ENCODE data around the gene SPINK5.

SPINK5 gene

DNA sequence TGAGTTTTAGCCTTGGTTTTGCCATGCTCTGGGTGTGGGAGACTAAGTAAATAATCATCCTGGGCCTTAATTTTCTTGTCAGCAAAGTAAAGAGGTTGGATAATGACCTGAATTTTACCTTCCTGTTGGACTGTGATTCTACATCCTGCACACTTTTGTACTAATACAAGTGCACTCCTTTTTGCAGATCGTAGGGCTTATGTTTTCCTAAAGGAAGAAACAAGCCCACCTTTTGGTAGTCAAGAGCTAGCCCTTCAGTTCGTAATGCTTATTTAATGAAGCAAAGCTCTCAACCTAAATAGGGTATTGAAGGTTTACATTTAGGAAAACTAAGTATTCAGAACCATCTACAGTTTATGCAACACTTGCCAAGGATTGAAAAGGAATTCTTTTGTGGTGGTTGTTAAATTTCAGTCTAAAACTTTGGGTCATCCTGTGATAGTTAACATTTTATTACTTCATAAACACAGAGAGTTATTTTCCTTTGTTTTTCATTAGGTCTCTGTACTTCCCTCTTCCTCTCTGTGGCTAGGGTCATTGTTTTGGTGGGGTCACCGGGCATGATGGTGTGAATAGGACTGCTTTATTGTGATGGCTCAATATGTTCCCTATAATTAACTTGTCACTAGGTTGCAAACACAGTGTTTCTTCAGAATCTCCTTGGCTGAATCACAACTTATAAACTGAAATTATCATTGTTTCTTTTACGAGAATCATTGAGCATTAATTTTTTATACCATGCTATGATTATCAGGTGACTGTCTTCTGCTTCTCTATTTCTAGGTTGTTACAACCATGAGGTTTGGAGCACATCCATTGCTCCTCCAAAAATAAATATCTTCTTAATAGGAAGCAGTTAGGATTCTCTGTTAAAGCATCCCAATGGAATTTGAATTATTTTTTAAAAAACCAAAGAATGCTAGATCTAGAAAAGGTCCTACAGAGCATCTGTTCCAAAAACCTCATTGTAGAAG is 28.5 kb downstream of the SPINK5 start:
- no peak for DNase-seq

DNA sequence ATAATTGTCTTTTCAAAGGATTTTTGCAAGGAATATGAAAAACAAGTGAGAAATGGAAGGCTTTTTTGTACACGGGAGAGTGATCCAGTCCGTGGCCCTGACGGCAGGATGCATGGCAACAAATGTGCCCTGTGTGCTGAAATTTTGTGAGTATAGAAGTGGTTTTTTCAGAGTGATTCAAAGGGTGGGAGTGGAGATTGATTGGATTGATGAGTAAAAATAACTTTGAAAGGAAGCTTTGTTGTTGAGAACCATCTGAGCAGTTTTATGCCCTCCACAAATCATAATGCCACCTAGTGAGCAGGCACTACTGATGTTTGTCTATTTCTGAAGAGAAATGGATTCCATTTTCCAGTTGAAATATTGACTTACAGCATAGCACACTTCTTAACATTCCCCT is 30.6 kb downstream of the SPINK5 start:
- DNase-seq, result no peak

DNA sequence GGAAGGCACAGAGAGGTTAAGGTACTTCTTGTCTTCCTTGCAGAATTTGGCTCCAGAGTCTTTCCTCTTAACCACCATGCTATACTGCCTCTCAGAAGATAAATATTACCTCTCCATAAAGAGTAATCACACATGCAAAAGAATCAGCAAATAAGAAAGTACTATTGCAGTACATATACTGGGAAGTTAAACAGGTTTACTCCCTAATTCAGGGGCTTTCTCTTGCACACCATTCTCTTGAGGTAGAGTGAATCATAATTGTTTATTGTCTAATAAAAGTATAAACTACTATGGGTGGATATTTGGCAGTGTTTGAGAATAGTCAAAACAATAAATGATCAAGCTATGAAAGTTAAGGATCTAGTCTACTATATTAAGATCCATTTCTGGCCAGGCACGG is 40.4 kb downstream of the SPINK5 start:
- DNase-seq, result no peak

DNA sequence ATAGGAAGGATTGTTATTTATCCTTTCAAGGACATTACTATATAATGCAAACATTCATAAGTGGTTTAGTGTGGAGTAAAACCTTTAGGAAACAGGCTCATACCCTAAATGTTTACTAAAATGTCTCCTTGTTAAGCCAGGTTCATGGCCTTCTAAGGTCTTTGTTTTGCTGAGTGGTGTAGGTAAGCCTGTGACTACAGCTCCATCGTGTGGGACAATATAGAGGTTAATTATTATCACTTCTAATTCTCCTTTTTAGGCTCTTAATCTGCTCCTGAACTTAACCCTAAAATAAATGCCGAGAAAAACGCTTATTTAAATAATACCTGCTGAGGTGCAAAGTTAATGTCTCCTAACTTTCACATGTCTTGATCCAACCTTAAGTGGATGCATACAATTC is 43.8 kb downstream of the SPINK5 start:
- DNase-seq, result no peak

DNA sequence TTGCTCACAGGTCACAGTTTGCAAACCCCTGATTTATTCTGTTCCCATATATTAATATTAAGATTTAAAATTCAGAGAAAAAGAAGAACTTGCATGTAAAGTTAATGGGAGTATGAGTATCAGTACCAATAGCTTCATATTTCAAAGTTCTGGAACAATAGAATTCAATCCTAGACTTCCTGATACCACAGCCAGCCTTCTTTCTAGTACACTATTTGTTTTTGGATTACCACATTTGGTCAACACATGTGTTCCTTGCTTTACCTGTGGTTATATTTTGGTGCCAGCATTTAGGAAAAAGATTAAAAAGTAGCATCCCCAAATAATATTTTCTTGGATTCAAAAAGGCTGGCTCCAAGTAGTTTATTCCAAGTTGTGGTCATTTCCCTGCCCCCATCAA is 49.5 kb downstream of the SPINK5 start:
- no peak for DNase-seq

DNA sequence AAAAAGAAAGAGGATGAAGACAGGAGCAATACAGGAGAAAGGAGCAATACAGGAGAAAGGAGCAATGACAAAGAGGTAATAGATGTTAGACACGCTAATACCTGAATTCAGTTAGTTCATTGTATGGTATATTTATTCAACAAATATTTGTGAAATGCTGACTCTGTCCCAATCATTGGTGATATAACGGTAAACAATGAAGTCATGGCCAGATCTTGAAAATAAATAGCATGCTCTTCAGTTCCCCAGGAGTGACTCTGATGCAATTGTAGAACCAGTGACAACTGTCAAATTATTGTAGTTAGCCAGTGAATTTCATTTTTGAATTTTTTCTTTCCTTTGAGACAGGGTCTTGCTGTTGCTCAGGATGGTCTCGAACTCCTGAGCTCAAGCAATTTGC is 56.5 kb downstream of the SPINK5 start:
- DNase-seq, result no peak

DNA sequence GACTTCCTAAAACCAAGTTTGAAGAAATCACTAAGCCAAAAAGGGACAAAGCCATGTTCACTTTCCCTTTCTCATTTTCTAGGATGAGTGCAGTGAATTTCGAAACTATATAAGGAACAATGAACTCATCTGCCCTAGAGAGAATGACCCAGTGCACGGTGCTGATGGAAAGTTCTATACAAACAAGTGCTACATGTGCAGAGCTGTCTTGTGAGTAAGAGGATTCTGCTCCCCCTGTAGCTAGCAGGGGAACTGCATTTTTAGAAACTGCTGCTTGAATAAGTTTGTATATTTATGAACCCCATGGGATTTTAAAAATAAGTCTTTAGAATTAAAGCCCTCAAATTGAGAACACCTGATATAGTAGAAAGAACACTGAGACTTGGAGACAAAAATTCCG is 61.9 kb downstream of the SPINK5 start:
- DNase-seq, result no peak

DNA sequence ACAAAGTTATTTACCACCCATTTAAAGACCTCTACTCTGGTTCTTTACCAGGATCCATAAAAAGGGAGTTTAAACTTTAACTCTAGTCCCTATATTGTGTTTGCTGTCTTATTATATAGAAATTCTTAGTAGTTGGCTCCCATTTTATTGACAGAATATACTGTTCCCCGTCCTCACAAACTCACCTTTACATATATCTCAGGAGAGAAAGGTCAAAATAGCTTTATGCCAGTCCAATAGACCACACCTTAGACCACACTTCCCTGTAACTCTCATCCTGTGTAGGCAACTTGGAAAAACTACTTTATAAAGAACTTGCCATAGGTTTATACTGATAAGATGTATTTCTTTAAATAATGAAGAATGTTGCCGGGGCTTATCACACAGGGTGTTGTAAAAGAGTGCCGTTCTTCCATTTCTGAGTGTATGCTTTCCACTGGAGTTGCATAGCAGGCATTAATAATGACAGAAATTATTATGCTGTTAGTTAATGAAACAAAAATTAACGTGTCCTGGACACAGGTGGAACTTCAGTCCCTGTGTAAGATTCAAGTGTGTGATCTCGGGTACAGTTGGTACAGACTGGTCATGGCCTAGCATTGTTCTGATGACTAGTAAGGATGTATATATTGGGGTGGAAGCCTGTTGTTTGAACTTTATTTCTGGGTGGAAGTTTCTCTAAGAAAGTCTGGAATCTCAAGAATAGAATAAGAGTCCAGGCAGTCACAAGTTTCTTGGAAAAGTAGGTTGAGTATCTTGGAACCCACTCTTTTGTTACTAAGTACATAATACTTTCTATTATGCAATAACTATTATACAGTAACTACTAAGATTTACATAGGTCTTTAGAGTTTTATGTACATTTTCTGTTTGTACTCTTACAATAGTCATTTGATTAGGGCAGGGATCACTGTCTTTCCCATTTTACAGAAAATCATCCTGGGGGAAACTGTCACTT is 71.6 kb downstream of the SPINK5 start:
- no peak for DNase-seq

DNA sequence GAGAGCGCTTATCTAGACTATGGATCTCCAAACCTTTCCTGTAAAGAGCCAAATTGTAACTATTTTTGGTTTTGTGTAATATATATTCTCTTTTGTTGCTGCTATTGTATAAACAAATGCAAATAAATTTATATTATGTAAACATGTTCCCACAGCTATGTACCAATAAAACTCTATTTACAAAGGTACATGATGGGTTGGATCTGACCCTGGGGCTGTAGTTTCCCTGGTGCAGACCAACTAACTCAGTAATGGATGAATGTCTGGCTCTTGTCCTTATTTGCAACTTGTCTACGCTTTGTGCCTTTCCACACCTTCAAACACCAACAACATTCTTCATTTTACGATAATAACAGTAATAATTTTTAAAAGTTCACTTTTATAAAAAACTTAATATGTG is 77.1 kb downstream of the SPINK5 start:
- DNase-seq, result no peak

DNA sequence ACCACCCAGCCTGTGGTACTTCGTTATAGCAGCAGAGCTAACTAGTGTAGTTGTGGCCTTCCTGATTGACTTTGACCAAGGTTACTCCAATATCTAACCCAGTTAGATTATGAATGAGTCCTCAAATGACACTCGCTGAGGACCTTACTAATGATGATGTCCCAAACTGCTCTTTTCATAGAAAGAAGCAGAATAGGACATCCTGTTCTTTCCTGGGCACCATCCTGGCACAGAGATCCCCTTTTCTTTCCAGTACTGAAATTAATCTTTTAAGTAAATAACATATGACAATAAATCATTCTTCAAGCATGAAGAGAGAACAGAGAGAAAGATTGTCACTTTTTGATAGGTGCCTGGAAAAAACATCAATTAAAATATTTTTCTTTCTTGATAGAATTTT is 77.9 kb downstream of the SPINK5 start:
- no peak for DNase-seq

DNA sequence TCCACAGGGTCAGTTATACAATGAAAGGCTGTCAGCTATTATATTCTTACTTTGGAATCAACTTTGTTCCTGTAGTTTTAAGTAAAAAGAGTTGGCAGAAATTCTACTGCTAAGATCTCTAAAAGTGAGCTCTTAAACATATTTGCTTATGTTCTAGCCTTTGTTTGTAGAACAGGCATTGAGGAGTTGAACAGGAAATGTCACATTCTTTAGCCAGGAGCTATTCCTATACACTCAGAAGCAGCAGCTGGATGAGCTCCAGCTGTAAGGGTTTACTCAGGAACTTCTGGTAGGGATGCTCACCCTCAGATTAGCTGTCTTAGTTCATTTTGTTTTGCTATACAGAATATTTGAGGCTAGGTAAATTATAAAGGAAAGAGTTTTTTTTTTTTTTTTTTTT is 82.1 kb downstream of the SPINK5 start:
- DNase-seq, result no peak

DNA sequence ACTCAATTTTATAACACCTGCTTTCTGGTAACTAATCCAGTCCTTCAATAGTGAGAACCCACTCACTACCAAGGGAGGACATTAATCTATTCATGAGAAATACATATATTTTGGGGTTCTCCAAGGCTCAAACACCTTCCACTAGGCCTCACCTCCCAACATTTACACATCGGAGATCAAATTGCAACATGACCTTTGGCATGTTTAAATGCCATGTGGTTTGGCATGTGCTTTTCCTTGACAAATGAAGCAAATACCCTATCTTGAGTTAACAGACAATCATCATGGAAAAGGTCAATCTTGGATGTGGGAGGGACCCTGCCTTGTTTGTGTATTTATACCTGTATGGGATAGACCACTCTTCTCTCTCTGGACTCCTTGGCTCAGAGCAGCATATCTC is 82.7 kb downstream of the SPINK5 start:
- DNase-seq, result no peak

DNA sequence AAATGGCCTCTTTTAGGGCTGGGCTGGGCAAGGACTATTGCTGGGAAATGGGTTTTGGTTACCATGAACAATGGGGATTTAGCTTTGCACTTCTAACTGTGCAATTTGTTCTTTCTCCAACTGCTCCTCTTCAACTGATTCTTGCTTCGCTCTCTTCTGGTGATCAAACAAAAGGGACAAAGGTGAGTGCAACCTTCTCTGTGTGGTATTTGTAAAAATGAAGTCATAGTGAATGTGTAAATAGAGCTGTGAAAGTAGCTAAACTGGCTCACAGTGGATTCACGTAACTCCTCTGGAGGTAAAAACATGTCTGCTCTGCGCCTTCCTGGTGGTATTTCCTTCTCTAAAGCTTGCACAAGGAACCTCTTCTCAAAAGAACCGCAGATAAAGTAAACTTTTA is 83.6 kb downstream of the SPINK5 start:
- no peak for DNase-seq

DNA sequence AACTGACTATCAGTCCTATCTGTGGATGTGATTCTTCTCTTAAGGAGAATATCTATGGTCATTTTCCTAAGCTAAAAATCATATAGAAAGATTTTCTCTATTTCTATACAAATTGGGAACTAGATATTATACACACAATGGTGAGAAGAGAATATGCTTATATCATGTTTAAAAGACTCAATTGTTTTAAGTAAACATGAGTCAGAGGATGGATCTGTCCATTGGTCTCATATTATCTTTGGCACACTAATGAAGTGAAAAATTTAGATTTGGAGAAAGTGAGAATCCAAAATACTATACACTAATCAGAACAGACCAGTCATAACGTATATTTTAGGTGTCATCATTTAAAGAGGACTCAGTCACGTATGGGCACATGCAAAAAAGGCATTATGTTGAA is 88.1 kb downstream of the SPINK5 start:
- no peak for DNase-seq

DNA sequence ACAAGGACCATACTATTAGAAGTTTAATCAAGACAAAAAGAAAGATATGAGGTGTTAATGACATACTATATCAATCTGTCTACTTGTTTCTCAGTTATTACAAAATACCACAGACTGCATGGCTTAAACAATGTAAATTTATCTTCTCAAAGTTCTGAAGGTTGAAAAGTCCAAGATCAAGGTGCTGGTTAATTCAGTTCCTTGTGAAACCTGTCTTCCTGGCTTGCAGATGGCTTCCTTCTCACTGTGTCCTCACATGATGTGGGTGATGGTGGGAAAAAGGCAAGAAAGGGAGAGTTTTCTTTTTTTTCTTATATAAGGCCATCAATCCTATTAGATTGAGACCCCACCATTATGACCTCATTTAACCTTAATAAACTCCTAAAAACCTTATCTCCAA is 89.0 kb downstream of the SPINK5 start:
- DNase-seq, result no peak

DNA sequence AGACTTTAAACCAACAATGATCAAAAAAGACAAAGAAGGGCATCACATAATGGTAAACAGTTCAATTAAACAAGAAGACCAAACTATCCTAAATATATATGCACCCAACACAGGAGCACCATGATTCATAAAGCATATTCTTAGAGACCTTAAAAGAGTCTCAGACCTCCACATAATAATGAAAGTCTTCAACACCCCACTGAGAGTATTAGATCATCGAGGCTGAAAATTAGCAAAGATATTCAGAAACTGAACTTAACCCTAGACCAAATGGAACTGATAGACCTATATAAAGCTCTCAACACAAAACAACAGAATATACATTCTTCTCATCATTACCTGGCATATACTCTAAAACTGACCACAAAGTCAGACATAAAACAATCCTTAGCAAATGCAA is 92.8 kb downstream of the SPINK5 start:
- no peak for DNase-seq

DNA sequence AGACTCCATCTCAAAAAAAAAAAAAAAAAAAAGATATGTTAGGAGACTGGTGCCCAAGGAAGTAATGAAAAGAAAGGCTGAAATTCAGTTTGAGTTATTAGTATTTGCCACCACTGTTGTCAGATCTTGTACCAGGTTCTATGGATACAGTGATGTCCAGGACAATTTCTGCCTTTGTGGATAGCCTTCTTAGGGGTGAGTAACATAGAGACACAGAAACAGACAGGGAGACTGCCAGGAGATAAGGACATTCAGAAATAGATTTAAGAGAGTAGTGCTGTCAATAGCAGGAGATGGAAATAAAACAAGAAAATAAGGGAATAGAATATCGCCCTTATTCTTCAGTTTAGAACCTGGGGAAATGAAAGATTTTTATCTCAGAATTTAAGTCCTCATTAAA is 98.3 kb downstream of the SPINK5 start:
- no peak for DNase-seq

DNA sequence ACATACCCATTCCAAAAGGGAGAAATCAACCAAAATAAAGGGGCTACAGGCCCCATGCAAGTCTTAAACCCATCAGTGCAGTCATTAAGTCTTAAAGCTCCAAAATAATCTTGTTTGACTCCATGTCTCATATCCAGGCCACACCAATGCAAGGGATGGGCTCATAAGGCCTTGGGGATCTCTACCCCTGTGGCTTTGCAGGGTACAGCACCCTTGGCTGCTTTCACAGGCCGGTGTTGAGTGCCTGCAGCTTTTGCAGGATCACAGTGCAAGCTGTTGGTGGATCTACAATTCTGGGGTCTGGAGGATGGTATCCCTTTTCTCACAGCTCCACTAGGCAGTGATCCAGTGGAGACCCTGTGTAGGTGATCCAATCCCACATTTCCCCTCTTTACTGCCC is 99.6 kb downstream of the SPINK5 start:
- DNase-seq, result no peak

DNA sequence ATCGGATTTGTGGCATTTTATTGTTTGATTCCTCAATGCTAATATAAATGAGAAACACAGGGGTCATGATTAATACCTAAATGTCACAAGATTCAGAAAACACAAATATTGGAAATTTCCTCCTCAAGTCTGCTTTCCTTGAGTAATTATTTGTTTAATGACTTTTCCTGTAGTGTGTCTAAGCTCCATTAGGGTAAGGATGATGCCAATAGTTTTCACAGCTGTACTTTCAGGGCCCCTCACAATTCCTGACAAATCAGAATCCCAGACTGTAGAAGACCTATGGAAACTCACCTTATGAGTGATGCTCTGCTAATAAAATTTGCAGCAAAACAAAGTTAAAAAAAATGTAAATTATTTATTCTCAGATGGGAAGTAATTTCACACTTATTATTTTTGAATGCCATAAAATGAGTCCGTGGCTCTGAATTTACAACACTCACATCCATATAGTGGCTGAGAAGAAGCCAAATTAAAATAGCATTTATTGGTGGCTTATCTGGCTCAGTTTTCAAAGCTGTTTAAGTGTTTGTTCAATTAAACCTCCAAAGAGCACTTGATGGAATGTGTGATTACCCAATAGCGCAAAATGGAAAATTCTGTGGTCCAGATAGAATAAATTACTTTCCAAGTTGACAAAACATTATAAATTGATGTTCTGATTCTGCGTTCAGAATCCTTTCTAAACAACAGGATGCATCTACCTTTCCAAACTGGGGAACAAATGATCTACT is 102.9 kb downstream of the SPINK5 start:
- DNase-seq, result no peak

DNA sequence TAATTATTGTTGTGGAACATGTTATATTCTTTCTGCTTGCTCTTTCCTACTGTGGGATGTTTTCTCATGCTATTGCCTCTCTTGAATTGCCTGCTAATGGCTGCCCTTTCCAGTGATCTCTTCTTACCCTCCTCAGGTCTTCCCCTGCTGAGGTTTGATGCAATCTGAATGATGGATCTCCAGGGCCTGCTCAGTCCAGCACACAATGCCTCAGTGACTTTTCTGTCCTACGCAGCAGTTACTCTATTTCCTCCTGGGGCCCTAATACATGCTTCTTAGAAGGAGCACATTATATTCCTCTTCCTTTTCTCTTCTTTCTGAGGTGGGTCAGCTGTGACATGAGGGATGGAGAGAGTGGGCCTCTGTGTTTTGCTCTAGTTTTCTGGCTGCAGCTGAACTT is 104.5 kb downstream of the SPINK5 start, which contains the start of gene SPINK14:
SPINK14 (plus strand) TSS at position 301 of the 400 bp plus-strand sequence. CDS start 1,187 bp downstream, outside the sequence.
- no peak for DNase-seq

DNA sequence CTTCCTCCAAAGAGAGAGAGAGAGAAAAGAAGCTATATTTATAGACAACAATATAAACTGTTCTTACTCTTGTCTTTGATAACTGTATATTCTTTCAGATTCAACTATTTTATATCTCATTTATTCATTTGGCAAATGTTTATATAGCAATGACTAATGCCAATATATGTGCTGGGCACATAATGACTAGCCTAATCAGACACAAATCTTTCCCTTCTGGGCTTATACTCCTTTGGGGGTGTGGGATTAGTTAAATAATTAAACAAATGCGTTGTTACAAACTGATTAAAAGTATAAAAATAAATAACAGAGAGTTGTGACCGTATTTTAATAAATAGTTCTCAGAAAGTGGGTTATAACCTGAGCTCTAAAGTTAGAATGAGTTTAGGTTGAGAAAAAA is 108.6 kb downstream of the SPINK5 start:
- no peak for DNase-seq

DNA sequence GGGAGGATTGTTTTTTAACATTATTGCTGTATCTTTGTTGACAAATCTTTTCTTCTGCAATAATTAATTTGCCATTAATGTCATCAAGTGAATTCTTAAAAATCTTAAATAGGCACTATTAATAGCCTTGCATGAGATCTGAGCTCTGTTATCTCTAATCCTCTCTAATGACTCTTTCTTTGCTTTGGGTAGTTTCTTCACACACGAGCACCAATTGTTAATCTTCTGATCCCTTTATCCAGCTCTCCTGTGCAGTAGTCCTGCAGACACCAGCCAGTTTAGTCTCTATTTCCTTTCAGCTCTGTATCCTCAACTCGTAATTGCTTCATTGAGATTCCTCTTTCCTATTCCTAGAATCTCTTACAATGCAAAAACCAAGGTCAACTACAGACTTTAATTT is 112.7 kb downstream of the SPINK5 start:
- no peak for DNase-seq

DNA sequence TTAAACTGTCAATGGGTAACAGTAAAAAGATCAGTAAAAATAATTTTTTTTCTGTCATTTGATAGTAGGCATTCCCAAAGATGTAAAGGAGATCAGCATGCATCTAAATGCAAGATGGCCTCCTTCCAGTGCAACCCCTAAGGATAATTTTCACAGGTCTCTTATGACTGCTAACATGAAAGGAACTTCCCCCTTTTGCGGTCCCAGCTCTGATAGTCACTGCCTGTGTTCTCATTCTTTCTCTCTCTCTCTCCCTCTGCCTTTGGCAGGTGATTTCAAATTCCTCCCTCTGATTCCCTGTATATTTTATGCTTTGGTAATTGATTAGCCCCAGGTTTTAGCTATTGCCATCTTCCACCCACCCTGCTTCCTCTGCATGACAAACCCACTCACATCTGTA is 113.4 kb downstream of the SPINK5 start:
- no peak for DNase-seq
